Prostate gland (tissue), 2 donors: ENCODE data around the gene TBC1D22A. TPM values are rescaled to one million over a fixed set of nuclear protein-coding genes. Genes with fewer than 3 reads are reported as not detected.

Source experiments
- DNase-seq: peaks from one replicate; pipeline ENCODE4 v3.0.0-alpha.2; 2019; ENCODE audit warnings: low spot score
- H3K27ac ChIP-seq, 2 donors: fragments of 200-600 bp; sonication (generic); 2 replicates each; pipeline ENCODE4 v1.5.1; 2017 to 2019
- H3K27me3 ChIP-seq: fragments of 200-600 bp; sonication (generic); replicated peaks from 2 replicates; pipeline ENCODE4 v1.5.1; 2019; ENCODE audit not compliant: insufficient read depth
- H3K36me3 ChIP-seq, 2 donors: fragments of 200-600 bp; sonication (generic); 1 replicate in 1 of 2; 2 replicates in 1 of 2; pipeline versions ENCODE4 v1.5.1 to v1.8.1; 2017 to 2019
- H3K4me1 ChIP-seq: fragments of 200-600 bp; sonication (generic); replicated peaks from 2 replicates; pipeline ENCODE4 v1.5.1; 2019
- H3K4me3 ChIP-seq, 2 donors: fragments of 200-600 bp; sonication (generic); 2 replicates each; pipeline ENCODE4 v1.5.1; 2017 to 2019
- H3K9me3 ChIP-seq: fragments of 200-600 bp; sonication (generic); 2 replicates; pipeline ENCODE4 v1.5.1; 2017
- CTCF ChIP-seq, 4 experiments: fragments of 200-600 bp in 2 of 4; fragments of 450-650 bp in 2 of 4; sonication (generic) in 2 of 4; IDR thresholded peaks; 1 replicate in 3 of 4; 2 replicates in 1 of 4; pipeline ENCODE4 v1.5.1; 2016 to 2019; ENCODE audit warnings: antibody characterized with exemption in 4 of 4, mild to moderate bottlenecking in 2 of 4, moderate library complexity in 2 of 4
- POLR2A ChIP-seq: fragments of 450-650 bp; IDR thresholded peaks from one replicate; pipeline ENCODE4 v1.6.1; 2016; ENCODE audit warnings: antibody characterized with exemption, mild to moderate bottlenecking
- POLR2AphosphoS5 ChIP-seq: sonication (generic); formaldehyde crosslinking; IDR thresholded peaks from one replicate; pipeline ENCODE4 v1.6.1; 2017; ENCODE audit warnings: antibody characterized with exemption
- whole genome bisulfite sequencing: methylation state at CpG from one replicate; pipeline ENCODE4 v1.1.5; 2018; 5-methylcytosine and 5-hydroxymethylcytosine counted together
- intact Hi-C: fragments of 100-400 bp; cut with DNase I; formaldehyde crosslinking; loops from one replicate; pipeline ENCODE4 v1.14.2; 2022
- total RNA-seq, 2 donors: library from RNA; depleted of rRNA; stranded (reverse); fragments of >200 nt; gene quantifications; one replicate each; pipeline ENCODE4 v1.1.0, GENCODE V29; 2016

The TBC1D22A gene
- total RNA-seq, 2 donors from 2014 or later, result 16.0 to 30.7 TPM

GRCh38 chr22:47059701-47060161, 297.3 kb downstream of the TBC1D22A start:
- intact Hi-C loops, result no loop called here

GRCh38 chr22:47060718-47061117, 298.3 kb downstream of the TBC1D22A start:
- no peak for DNase-seq
- H3K36me3 ChIP-seq, result peaks cover 0 to 8% of the 10 kb centered on the region in 2 donors

More at GRCh38 chr22:47059701-47060161, 297.3 kb downstream of the TBC1D22A start:
- H3K4me3 ChIP-seq, result no peak overlapping the region
- H3K27ac ChIP-seq, result no peak overlapping the region
- H3K27me3 ChIP-seq, result no peaks in the 10 kb centered on the region
- TF ChIP-seq POLR2AphosphoS5 (peak; percentile 9), POLR2A (no peak)
- peaks cover 0 to 8% of the 10 kb centered on the region in 2 donors for H3K36me3 ChIP-seq
- no peaks in the 10 kb centered on the region for H3K9me3 ChIP-seq
- no peaks in the 10 kb centered on the region for H3K4me1 ChIP-seq
- no peak for DNase-seq
- 47% methylated on average over 12 of the region's 12 CpGs for WGBS

GRCh38 chr22:47061226-47061625, 298.8 kb downstream of the TBC1D22A start:
- Histone ChIP-seq H3K36me3 (peaks cover 0 to 8% of the 10 kb centered on the region in 2 donors), H3K27ac (no peak overlapping the region), H3K9me3 (no peaks in the 10 kb centered on the region), H3K4me1 (no peaks in the 10 kb centered on the region), H3K4me3 (no peak overlapping the region), H3K27me3 (no peaks in the 10 kb centered on the region)
- 92% methylated on average over 14 of the region's 14 CpGs for WGBS
- intact Hi-C loops, result no loop called here
- TF ChIP-seq POLR2AphosphoS5, result no peak
- no peak for TF ChIP-seq CTCF (IDR thresholded peaks at IDR 0.05)
- no peak for TF ChIP-seq POLR2A
- no peak for DNase-seq

More at GRCh38 chr22:47060718-47061117, 298.3 kb downstream of the TBC1D22A start:
- Histone ChIP-seq H3K9me3 (no peaks in the 10 kb centered on the region), H3K4me1 (no peaks in the 10 kb centered on the region), H3K27ac (no peak overlapping the region), H3K4me3 (no peak overlapping the region), H3K27me3 (no peaks in the 10 kb centered on the region)
- TF ChIP-seq CTCF (IDR thresholded peaks at IDR 0.05), result no peak
- no peak for TF ChIP-seq POLR2A
- TF ChIP-seq POLR2AphosphoS5, result no peak
- intact Hi-C loops, result no loop called here
- 91% methylated on average over 15 of the region's 15 CpGs for WGBS

GRCh38 chr22:47062126-47062525, 299.7 kb downstream of the TBC1D22A start:
- H3K27ac ChIP-seq, result no peak overlapping the region
- H3K36me3 ChIP-seq, result peaks cover 0 to 8% of the 10 kb centered on the region in 2 donors
- no peaks in the 10 kb centered on the region for H3K9me3 ChIP-seq
- WGBS, result 93% methylated on average over 10 of the region's 10 CpGs
- intact Hi-C loops, result no loop called here
- TF ChIP-seq POLR2AphosphoS5 (no peak), POLR2A (no peak)
- no peaks in the 10 kb centered on the region for H3K4me1 ChIP-seq
- H3K4me3 ChIP-seq, result no peak overlapping the region
- no peak for DNase-seq
- no peaks in the 10 kb centered on the region for H3K27me3 ChIP-seq

GRCh38 chr22:47063071-47063509, 300.6 kb downstream of the TBC1D22A start:
- Histone ChIP-seq H3K36me3 (peaks cover 0 to 8% of the 10 kb centered on the region in 2 donors), H3K9me3 (no peaks in the 10 kb centered on the region), H3K27ac (no peak overlapping the region), H3K27me3 (no peaks in the 10 kb centered on the region), H3K4me1 (no peaks in the 10 kb centered on the region), H3K4me3 (no peak overlapping the region)
- TF ChIP-seq POLR2A, result no peak
- no peak for TF ChIP-seq POLR2AphosphoS5
- TF ChIP-seq CTCF (IDR thresholded peaks at IDR 0.05), result no peak
- intact Hi-C loops, result no loop called here
- DNase-seq, result no peak
- 95% methylated on average over 14 of the region's 14 CpGs for WGBS

GRCh38 chr22:47063606-47064005, 301.2 kb downstream of the TBC1D22A start:
- Histone ChIP-seq H3K36me3 (peaks cover 0 to 8% of the 10 kb centered on the region in 2 donors), H3K9me3 (no peaks in the 10 kb centered on the region), H3K4me1 (no peaks in the 10 kb centered on the region), H3K27me3 (no peaks in the 10 kb centered on the region), H3K27ac (no peak overlapping the region), H3K4me3 (no peak overlapping the region)
- no peak for DNase-seq
- no peak for TF ChIP-seq POLR2A
- no peak for TF ChIP-seq POLR2AphosphoS5
- no peak for TF ChIP-seq CTCF (IDR thresholded peaks at IDR 0.05)
- 95% methylated on average over 10 of the region's 10 CpGs for WGBS
- intact Hi-C loops, result no loop called here
